GM12801 (cell line): ENCODE data around the gene FIBCD1.

Experiments used
- CTCF ChIP-seq: IDR thresholded peaks from one replicate; pipeline ENCODE4 v1.5.1; 2011; ENCODE audit warnings: control low read depth; ENCODE audit not compliant: insufficient read length; ENCODE audit errors: extremely low read depth

Gene FIBCD1

GRCh38 chr9:130901498-130902203, 37.4 kb downstream of the FIBCD1 start:
- TF ChIP-seq CTCF = no peak

GRCh38 chr9:130900701-130901497, 38.1 kb downstream of the FIBCD1 start:
- TF ChIP-seq CTCF = no peak

GRCh38 chr9:130899051-130899748, 39.8 kb downstream of the FIBCD1 start:
- TF ChIP-seq CTCF = no peak

GRCh38 chr9:130898552-130898852, 40.5 kb downstream of the FIBCD1 start:
- TF ChIP-seq CTCF = no peak

GRCh38 chr9:130897848-130898551, 41.0 kb downstream of the FIBCD1 start:
- no peak for TF ChIP-seq CTCF

GRCh38 chr9:130897105-130897751, 41.8 kb downstream of the FIBCD1 start:
- no peak for TF ChIP-seq CTCF
